ENCODE results near the gene ZDHHC1. TPM values are rescaled to one million over a fixed set of nuclear protein-coding genes. Genes with fewer than 3 reads are reported as not detected.

Gene ZDHHC1
- total and polyA plus RNA-seq, 2 of the 13 experiments (the other 11 are each of a cell fraction or from before 2014, with no cell fraction given) = 0.51 to 1.1 TPM

- peak; percentile 65; the same call in 1 of the 2 replicates for TF ChIP-seq NCOR1 (IDR thresholded peaks at IDR 0.05; ENCODE audit: borderline replicate concordance, low read length)
- TF ChIP-seq ZNF598 (CRISPR knock-in tag; IDR thresholded peaks at IDR 0.05; ENCODE audit: borderline replicate concordance) = no peak
- peak; percentile 81 for TF ChIP-seq CEBPB (IDR thresholded peaks at IDR 0.05; ENCODE audit: borderline replicate concordance, low read depth, low read length)
- TF ChIP-seq CEBPG (CRISPR knock-in tag; IDR thresholded peaks at IDR 0.05) = peak; percentile 47; the same call in 1 of the 2 replicates
- TF ChIP-seq ZNF264 (CRISPR knock-in tag; IDR thresholded peaks at IDR 0.05) = no peak
- no peak for TF ChIP-seq ZNF337 (CRISPR knock-in tag; IDR thresholded peaks at IDR 0.05; ENCODE audit: borderline replicate concordance, low read depth)
- TF ChIP-seq ZNF737 (CRISPR knock-in tag; IDR thresholded peaks at IDR 0.05; ENCODE audit: borderline replicate concordance) = no peak
- TF ChIP-seq, protein P1, sequence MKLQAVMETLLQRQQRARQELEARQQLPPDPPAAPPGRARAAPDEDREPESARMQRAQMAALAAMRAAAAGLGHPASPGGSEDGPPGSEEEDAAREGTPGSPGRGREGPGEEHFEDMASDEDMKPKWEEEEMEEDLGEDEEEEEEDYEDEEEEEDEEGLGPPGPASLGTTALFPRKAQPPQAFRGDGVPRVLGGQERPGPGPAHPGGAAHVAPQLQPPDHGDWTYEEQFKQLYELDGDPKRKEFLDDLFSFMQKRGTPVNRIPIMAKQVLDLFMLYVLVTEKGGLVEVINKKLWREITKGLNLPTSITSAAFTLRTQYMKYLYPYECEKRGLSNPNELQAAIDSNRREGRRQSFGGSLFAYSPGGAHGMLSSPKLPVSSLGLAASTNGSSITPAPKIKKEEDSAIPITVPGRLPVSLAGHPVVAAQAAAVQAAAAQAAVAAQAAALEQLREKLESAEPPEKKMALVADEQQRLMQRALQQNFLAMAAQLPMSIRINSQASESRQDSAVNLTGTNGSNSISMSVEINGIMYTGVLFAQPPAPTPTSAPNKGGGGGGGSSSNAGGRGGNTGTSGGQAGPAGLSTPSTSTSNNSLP (IDR thresholded peaks at IDR 0.05; ENCODE audit: low read depth, low read length) = peak; percentile 48; the same call in 1 of the 2 replicates
- no peak for TF ChIP-seq POLR2AphosphoS2 (IDR thresholded peaks at IDR 0.05; ENCODE audit: low read depth, low read length)
- no peak for TF ChIP-seq EED (CRISPR knock-in tag; IDR thresholded peaks at IDR 0.05)
- TF ChIP-seq KLF9 (CRISPR knock-in tag; IDR thresholded peaks at IDR 0.05; ENCODE audit: low read depth) = no peak
- TF ChIP-seq NKX3-1 (CRISPR knock-in tag; IDR thresholded peaks at IDR 0.05) = no peak
- no peak for TF ChIP-seq ZNF251 (CRISPR knock-in tag; IDR thresholded peaks at IDR 0.05)
- peak; percentile 37; the same call in 1 of the 2 replicates for TF ChIP-seq NR2C2 (CRISPR knock-in tag; IDR thresholded peaks at IDR 0.05; ENCODE audit: borderline replicate concordance)
- TF ChIP-seq, protein P2, sequence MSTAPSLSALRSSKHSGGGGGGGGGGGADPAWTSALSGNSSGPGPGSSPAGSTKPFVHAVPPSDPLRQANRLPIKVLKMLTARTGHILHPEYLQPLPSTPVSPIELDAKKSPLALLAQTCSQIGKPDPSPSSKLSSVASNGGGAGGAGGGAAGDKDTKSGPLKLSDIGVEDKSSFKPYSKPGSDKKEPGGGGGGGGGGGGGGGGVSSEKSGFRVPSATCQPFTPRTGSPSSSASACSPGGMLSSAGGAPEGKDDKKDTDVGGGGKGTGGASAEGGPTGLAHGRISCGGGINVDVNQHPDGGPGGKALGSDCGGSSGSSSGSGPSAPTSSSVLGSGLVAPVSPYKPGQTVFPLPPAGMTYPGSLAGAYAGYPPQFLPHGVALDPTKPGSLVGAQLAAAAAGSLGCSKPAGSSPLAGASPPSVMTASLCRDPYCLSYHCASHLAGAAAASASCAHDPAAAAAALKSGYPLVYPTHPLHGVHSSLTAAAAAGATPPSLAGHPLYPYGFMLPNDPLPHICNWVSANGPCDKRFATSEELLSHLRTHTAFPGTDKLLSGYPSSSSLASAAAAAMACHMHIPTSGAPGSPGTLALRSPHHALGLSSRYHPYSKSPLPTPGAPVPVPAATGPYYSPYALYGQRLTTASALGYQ (CRISPR knock-in tag; IDR thresholded peaks at IDR 0.05) = no peak
- 0 out of 2 replicates have a peak, but pooled peaks have one; percentile 25 for TF ChIP-seq GATAD2A (CRISPR knock-in tag; IDR thresholded peaks at IDR 0.05)
- TF ChIP-seq ZIK1 (CRISPR knock-in tag; IDR thresholded peaks at IDR 0.05; ENCODE audit: borderline replicate concordance, low read depth) = no peak
- no peak for TF ChIP-seq CBX5 (CRISPR knock-in tag; IDR thresholded peaks at IDR 0.05; ENCODE audit: borderline replicate concordance)
- TF ChIP-seq NR2F6 (IDR thresholded peaks at IDR 0.05) = peak; percentile 58; the same call in 1 of the 2 replicates
- 0 out of 2 replicates have a peak, but pooled peaks have one; percentile 27 for TF ChIP-seq NR2F6 (CRISPR knock-in tag; IDR thresholded peaks at IDR 0.05)
Observed at GRCh38 chr16:67411339-67411738, 4.9 kb downstream of the ZDHHC1 start (continued).

Data from HepG2 (cell line).